ENCODE data around the gene TINAGL1.
"Not testable (repeated sequence)": the region's sequence is repeated elsewhere in the genome, so short reads cannot be mapped to it uniquely, and the experiment has no call there.

The TINAGL1 gene

DNA sequence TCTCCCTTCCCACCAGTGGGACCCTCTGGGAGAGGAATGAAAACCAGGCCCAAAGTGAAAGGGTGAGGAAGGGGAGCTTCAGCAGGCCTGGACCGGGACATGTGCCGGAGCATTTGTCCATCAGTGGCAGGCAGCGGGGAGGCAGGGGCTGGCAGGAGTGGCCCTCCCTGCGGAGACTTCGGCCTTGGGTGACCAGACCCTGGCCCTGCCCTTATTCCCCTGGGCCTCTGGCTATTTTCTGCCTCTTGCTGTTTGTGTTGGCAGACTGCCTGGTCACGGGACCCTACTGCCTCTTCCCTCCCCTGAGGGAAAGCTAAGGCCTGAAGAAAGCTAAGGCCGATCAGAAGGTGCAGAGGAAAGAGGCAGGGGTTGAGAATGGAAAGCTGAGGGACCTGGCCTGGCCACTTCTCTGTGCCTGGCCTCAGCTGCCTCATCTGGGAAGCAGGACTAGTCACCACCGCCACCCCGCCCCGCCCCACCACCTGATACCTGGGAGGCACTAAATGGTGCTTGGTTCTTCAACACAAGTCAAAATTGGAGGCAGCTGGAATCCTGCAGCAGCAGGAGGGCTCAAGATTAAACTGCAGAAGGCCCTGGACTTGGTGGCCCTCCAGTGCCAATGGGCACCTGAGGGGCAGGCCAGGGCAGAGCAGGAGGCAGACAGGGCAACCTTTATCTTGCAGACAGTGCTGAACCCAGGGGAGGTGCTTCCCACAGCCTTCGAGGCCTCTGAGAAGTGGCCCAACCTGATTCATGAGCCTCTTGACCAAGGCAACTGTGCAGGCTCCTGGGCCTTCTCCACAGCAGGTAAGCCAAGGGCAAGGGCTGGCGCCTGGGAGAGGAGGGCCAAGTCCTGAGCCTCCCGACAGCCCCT is 7.9 kb downstream of the TINAGL1 start:
- Histone ChIP-seq H3K36me3 (ENCODE audit: control insufficient read depth in 1 of 2, insufficient read depth in 2 of 2, low read length in 2 of 2) (peaks cover 13 to 36% of the 10 kb centered on the region in 2 donors), H3K9ac (ENCODE audit: low read depth in 1 of 2, low read length in 2 of 2) (no peak overlapping the region), H3K27me3 (ENCODE audit: control insufficient read depth in 1 of 2, insufficient read depth in 2 of 2, low read length in 2 of 2) (no peaks in the 10 kb centered on the region), H3K9me3 (ENCODE audit: control insufficient read depth in 1 of 2, low read length in 2 of 2) (no peaks in the 10 kb centered on the region), H3K4me1 (ENCODE audit: control insufficient read depth in 1 of 2, insufficient read depth in 2 of 2, low read length in 2 of 2) (peaks cover 26 to 45% of the 10 kb centered on the region in 2 donors), H3K27ac (ENCODE audit: low read depth, low read length) (peak overlapping the region; percentile 47), H3K4me3 (ENCODE audit: low read depth in 1 of 2, low read length in 2 of 2) (no peak overlapping the region)

DNA sequence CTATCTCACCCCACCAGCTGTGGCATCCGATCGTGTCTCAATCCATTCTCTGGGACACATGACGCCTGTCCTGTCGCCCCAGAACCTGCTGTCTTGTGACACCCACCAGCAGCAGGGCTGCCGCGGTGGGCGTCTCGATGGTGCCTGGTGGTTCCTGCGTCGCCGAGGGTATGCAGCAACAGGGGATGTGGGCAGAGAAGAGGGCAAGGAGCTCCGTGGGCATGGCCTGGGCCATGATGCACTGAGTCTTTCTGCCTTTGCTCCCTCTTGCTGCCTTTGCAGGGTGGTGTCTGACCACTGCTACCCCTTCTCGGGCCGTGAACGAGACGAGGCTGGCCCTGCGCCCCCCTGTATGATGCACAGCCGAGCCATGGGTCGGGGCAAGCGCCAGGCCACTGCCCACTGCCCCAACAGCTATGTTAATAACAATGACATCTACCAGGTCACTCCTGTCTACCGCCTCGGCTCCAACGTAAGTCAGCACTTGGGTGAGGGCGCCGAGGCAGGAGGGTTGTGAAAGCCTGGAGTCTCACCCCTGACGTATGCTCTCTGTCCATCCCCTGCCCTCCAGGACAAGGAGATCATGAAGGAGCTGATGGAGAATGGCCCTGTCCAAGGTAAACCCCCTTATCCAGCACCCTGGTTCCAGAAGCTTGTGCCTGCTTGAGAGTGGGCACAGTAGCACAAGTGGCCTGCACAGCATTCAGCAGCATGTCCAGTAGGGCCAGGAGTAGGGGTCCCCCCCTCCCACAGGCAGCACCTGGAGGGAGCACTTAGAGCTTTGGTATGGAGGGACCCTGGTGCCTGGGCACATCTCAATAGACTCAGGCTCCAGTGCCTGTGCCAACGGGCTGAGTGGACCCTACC is 8.8 kb downstream of the TINAGL1 start:
- H3K9ac ChIP-seq (ENCODE audit: low read depth in 1 of 2, low read length in 2 of 2), result no peak overlapping the region
- peaks cover 13 to 29% of the 10 kb centered on the region in 2 donors for H3K36me3 ChIP-seq (ENCODE audit: control insufficient read depth in 1 of 2, insufficient read depth in 2 of 2, low read length in 2 of 2)
- H3K4me3 ChIP-seq (ENCODE audit: low read depth in 1 of 2, low read length in 2 of 2), result no peak overlapping the region
- no peaks in the 10 kb centered on the region for H3K9me3 ChIP-seq (ENCODE audit: control insufficient read depth in 1 of 2, low read length in 2 of 2)
- H3K4me1 ChIP-seq (ENCODE audit: control insufficient read depth in 1 of 2, insufficient read depth in 2 of 2, low read length in 2 of 2), result peaks cover 24 to 36% of the 10 kb centered on the region in 2 donors
- H3K27me3 ChIP-seq (ENCODE audit: control insufficient read depth in 1 of 2, insufficient read depth in 2 of 2, low read length in 2 of 2), result no peaks in the 10 kb centered on the region
- H3K27ac ChIP-seq (ENCODE audit: low read depth, low read length), result no peak overlapping the region

DNA sequence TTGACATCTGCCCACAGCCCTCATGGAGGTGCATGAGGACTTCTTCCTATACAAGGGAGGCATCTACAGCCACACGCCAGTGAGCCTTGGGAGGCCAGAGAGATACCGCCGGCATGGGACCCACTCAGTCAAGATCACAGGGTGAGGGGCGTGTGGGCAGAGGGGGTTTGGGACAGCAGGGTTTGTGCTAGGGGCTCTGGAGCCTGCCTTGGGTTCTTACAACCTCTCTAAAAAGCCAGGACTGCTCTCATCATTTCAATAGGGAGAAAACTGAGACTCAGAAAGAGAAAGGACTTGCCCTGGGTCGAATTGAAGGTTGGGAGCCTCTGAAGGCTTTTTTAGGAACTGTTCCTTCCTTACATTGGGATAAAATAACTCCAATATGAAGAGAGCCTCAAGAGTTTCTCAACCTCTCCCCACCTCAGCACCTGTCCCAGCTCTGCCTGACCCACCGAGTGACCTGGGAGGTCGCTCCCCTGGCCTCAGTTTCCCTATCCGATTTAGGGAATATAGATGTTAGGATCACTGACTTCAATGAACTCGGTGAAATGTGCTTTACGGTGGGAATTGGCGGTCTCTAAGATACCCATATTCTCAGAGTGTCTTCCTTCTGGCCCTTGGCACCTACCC is 9.5 kb downstream of the TINAGL1 start:
- H3K27ac ChIP-seq (ENCODE audit: low read depth, low read length), result no peak overlapping the region
- H3K9ac ChIP-seq (ENCODE audit: low read depth in 1 of 2, low read length in 2 of 2), result no peak overlapping the region
- H3K36me3 ChIP-seq (ENCODE audit: control insufficient read depth in 1 of 2, insufficient read depth in 2 of 2, low read length in 2 of 2), result peaks cover 13 to 29% of the 10 kb centered on the region in 2 donors
- H3K9me3 ChIP-seq (ENCODE audit: control insufficient read depth in 1 of 2, low read length in 2 of 2), result no peaks in the 10 kb centered on the region
- no peaks in the 10 kb centered on the region for H3K27me3 ChIP-seq (ENCODE audit: control insufficient read depth in 1 of 2, insufficient read depth in 2 of 2, low read length in 2 of 2)
- H3K4me1 ChIP-seq (ENCODE audit: control insufficient read depth in 1 of 2, insufficient read depth in 2 of 2, low read length in 2 of 2), result peaks cover 24 to 34% of the 10 kb centered on the region in 2 donors
- H3K4me3 ChIP-seq (ENCODE audit: low read depth in 1 of 2, low read length in 2 of 2), result no peak overlapping the region

DNA sequence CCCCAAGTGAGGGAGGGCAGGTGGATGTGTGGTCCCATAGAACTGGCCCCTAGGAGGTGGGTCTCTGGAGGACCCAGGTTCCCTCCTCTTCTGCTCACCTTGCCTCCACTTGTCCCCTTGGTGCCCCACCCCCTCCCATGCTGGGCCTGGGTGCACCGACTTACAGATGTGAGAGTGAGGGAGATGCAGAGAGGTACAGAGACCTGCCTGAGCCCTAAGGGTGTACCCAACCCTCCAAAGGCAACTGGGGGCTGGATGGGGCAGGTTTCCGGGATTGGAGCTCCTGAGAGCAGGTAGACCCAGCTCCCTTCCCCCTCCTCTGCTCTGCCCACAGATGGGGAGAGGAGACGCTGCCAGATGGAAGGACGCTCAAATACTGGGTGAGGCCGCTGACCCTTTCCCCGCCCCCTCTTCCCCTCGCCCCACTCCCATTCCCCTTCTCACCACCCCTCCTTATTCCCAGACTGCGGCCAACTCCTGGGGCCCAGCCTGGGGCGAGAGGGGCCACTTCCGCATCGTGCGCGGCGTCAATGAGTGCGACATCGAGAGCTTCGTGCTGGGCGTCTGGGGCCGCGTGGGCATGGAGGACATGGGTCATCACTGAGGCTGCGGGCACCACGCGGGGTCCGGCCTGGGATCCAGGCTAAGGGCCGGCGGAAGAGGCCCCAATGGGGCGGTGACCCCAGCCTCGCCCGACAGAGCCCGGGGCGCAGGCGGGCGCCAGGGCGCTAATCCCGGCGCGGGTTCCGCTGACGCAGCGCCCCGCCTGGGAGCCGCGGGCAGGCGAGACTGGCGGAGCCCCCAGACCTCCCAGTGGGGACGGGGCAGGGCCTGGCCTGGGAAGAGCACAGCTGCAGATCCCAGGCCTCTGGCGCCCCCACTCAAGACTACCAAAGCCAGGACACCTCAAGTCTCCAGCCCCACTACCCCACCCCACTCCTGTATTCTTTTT is 10.3 kb downstream of the TINAGL1 start:
- Histone ChIP-seq H3K4me1 (ENCODE audit: control insufficient read depth in 1 of 2, insufficient read depth in 2 of 2, low read length in 2 of 2) (peaks cover 24 to 28% of the 10 kb centered on the region in 2 donors), H3K27me3 (ENCODE audit: control insufficient read depth in 1 of 2, insufficient read depth in 2 of 2, low read length in 2 of 2) (no peaks in the 10 kb centered on the region), H3K36me3 (ENCODE audit: control insufficient read depth in 1 of 2, insufficient read depth in 2 of 2, low read length in 2 of 2) (peaks cover 13 to 29% of the 10 kb centered on the region in 2 donors), H3K4me3 (ENCODE audit: low read depth in 1 of 2, low read length in 2 of 2) (no peak overlapping the region), H3K9ac (ENCODE audit: low read depth in 1 of 2, low read length in 2 of 2) (no peak overlapping the region), H3K27ac (ENCODE audit: low read depth, low read length) (no peak overlapping the region), H3K9me3 (ENCODE audit: control insufficient read depth in 1 of 2, low read length in 2 of 2) (no peaks in the 10 kb centered on the region)

DNA sequence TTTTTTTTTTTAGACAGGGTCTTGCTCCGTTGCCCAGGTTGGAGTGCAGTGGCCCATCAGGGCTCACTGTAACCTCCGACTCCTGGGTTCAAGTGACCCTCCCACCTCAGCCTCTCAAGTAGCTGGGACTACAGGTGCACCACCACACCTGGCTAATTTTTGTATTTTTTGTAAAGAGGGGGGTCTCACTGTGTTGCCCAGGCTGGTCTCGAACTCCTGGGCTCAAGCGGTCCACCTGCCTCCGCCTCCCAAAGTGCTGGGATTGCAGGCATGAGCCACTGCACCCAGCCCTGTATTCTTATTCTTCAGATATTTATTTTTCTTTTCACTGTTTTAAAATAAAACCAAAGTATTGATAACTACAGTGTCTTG is 11.0 kb downstream of the TINAGL1 start:
- not testable (repeated sequence) for H3K9me3 ChIP-seq (ENCODE audit: control insufficient read depth in 1 of 2, low read length in 2 of 2); H3K4me3 ChIP-seq (ENCODE audit: low read depth in 1 of 2, low read length in 2 of 2); H3K27me3 ChIP-seq (ENCODE audit: control insufficient read depth in 1 of 2, insufficient read depth in 2 of 2, low read length in 2 of 2); H3K9ac ChIP-seq (ENCODE audit: low read depth in 1 of 2, low read length in 2 of 2)
- peaks cover 13 to 29% of the 10 kb centered on the region in 2 donors for H3K36me3 ChIP-seq (ENCODE audit: control insufficient read depth in 1 of 2, insufficient read depth in 2 of 2, low read length in 2 of 2)
- peak overlapping the region; percentile 26 for H3K27ac ChIP-seq (ENCODE audit: low read depth, low read length)
- peaks cover 24 to 27% of the 10 kb centered on the region in 2 donors for H3K4me1 ChIP-seq (ENCODE audit: control insufficient read depth in 1 of 2, insufficient read depth in 2 of 2, low read length in 2 of 2)

DNA sequence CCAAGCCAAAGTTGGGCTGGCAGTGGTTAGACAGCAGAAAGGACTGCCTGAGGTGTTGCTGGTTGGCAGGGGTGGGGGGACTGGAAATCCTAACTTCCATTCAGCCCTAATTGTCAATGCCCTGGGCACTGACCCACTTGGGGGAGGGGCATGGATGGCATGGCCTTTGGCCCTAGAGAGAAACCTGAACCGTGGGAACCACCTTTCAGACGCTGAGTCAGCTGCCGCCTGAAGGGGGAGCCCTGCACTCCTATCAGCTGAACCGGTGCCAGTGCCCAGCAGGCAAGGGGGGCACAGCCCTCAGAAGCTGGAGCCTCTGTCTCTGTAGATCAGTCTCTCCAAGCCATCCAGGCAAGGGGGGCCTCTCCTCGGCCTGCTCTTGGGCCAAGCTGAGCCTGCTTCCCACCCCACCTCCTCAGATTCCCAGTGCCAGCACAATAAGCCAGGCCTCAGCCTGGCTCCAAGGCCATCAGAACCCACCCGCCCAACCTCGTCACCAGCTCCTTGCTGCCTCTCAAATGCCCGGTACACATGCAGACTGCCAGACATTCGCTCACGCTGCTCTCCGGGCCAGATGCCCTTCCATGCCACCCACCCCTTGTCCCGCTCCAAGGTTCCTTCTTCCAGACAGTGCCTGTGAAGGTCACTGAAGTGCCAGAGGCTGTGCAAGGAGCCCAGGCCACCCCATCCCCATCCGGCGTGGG is 11.6 kb downstream of the TINAGL1 start:
- Histone ChIP-seq H3K9ac (ENCODE audit: low read depth in 1 of 2, low read length in 2 of 2) (peak overlapping the region in 1 of 2 donors; percentile 54), H3K4me1 (ENCODE audit: control insufficient read depth in 1 of 2, insufficient read depth in 2 of 2, low read length in 2 of 2) (peaks cover 24 to 25% of the 10 kb centered on the region in 2 donors), H3K36me3 (ENCODE audit: control insufficient read depth in 1 of 2, insufficient read depth in 2 of 2, low read length in 2 of 2) (peaks cover 11 to 27% of the 10 kb centered on the region in 2 donors), H3K27ac (ENCODE audit: low read depth, low read length) (peak overlapping the region; percentile 26), H3K4me3 (ENCODE audit: low read depth in 1 of 2, low read length in 2 of 2) (peak overlapping the region in 1 of 2 donors; percentile 42), H3K9me3 (ENCODE audit: control insufficient read depth in 1 of 2, low read length in 2 of 2) (no peaks in the 10 kb centered on the region), H3K27me3 (ENCODE audit: control insufficient read depth in 1 of 2, insufficient read depth in 2 of 2, low read length in 2 of 2) (no peaks in the 10 kb centered on the region)

DNA sequence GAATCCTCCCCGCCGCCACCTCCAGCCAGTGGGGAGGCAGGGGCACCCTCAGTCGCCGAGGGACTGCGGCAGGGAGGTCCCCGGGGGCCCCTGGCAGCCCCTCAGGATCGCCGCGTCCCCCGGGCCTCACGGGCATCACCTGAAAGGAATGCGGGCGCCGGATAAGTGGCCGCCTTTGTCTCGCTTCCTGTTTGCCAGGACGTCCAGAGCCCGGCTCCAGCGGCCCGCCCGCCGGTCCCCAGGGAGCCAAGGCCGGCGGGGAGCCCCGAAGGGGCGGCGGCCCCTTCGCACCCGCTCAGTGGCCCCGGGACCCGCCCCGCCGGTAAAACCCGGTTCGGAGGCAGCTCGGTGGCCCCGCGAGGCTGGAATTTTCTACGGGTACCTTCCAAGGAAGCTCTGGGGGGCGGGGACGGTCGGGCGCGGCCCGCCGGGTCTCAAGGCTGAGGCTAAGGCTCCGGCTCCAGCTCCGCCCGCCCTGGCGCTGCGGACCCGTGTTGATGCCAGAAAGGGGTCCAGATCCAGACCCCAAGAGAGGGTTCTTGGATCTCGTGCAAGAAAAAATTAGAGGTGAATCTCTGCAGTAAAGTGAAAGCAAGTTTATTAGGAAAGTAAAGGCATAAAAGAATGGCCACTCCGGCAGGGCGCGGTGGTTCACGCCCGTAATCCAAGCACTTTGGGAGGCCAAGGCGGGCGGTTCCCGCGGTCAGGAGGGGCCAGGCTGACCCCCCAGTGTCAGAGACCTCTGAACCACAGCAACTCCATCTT is 12.6 kb downstream of the TINAGL1 start:
- H3K9me3 ChIP-seq (ENCODE audit: control insufficient read depth in 1 of 2, low read length in 2 of 2), result no peaks in the 10 kb centered on the region
- H3K4me1 ChIP-seq (ENCODE audit: control insufficient read depth in 1 of 2, insufficient read depth in 2 of 2, low read length in 2 of 2), result peaks cover 14 to 21% of the 10 kb centered on the region in 2 donors
- peaks cover under 1 to 17% of the 10 kb centered on the region in 2 donors for H3K36me3 ChIP-seq (ENCODE audit: control insufficient read depth in 1 of 2, insufficient read depth in 2 of 2, low read length in 2 of 2)
- no peaks in the 10 kb centered on the region for H3K27me3 ChIP-seq (ENCODE audit: control insufficient read depth in 1 of 2, insufficient read depth in 2 of 2, low read length in 2 of 2)
- peak overlapping the region; percentile 49 to 54 for H3K9ac ChIP-seq (ENCODE audit: low read depth in 1 of 2, low read length in 2 of 2)
- H3K4me3 ChIP-seq (ENCODE audit: low read depth in 1 of 2, low read length in 2 of 2), result peak overlapping the region; percentile 48 to 50
- peak overlapping the region; percentile 42 for H3K27ac ChIP-seq (ENCODE audit: low read depth, low read length)

DNA sequence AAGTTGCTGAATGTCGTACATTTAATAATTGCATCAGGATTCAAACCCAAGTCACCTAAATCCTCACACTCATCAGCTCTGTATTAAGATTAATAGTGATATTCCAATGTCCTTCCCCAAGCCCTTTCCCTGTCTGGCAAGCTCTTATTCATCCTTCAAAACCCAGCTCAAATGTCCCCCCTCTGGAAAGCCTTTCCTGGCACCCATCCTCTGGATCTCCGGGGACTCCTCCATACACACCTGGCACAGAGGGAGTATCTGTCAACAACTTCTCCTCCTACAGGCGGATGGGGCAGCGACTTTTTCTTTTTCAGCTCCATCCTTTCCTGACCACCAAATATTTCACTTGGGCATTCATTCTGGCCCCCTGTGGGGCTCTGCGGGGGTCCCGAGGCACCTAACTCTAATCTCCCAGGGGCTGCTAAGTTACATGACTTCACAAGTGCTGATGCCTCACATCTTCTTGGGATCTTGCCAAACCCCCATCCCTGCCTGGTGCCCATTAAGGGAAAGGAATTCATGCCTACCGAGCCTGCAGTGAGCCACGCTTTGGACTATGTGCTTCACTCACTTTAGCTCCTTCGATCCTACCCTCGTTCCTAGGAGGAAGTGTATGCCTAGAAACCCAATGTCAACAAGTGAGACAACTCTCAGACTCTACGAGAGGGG is 15.2 kb downstream of the TINAGL1 start:
- Histone ChIP-seq H3K4me1 (ENCODE audit: control insufficient read depth in 1 of 2, insufficient read depth in 2 of 2, low read length in 2 of 2) (peaks cover 12 to 16% of the 10 kb centered on the region in 2 donors), H3K9ac (ENCODE audit: low read depth in 1 of 2, low read length in 2 of 2) (no peak overlapping the region), H3K27me3 (ENCODE audit: control insufficient read depth in 1 of 2, insufficient read depth in 2 of 2, low read length in 2 of 2) (no peaks in the 10 kb centered on the region), H3K4me3 (ENCODE audit: low read depth in 1 of 2, low read length in 2 of 2) (no peak overlapping the region), H3K9me3 (ENCODE audit: control insufficient read depth in 1 of 2, low read length in 2 of 2) (no peaks in the 10 kb centered on the region), H3K36me3 (ENCODE audit: control insufficient read depth in 1 of 2, insufficient read depth in 2 of 2, low read length in 2 of 2) (no peaks in the 10 kb centered on the region), H3K27ac (ENCODE audit: low read depth, low read length) (no peak overlapping the region)
